ENCODE measurements around the gene XK. TPM values are rescaled to one million over a fixed set of nuclear protein-coding genes. Genes with fewer than 3 reads are reported as not detected.

The XK gene
- total and polyA plus RNA-seq, 2 donors (not counting 1 experiment from before 2014, with no cell fraction given) = 0.15 to 0.30 TPM

DNA sequence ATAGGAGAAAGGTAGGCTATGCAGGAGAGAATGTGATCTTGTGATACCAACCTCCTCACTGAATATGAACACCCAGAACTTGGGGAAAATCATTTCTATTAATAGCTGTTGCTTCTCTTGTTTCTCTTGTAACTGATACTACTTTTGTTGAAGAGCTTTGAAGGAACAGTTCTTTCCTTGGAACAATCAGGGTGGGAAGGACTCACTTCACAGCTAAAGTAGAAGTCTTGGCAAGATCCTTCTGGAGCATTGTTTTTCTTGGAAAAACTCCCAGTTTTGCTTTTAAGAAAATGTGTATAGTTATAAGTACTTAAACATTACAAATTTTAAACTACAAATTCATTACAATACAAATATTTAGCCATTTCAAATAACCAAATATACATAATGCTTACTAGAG is 19.1 kb upstream of the XK start:
- Histone ChIP-seq H4K20me1 (ENCODE audit: control insufficient read depth, insufficient read depth, low read length, poor library complexity, severe bottlenecking) (no peaks in the 10 kb centered on the region), H3K9me3 (ENCODE audit: control extremely low read depth in 1 of 3, control insufficient read depth in 2 of 3, insufficient read depth in 1 of 3, low read length in 2 of 3) (no peaks in the 10 kb centered on the region), H2AFZ (ENCODE audit: insufficient read depth, low read depth, low read length, poor library complexity, severe bottlenecking) (no peak overlapping the region), H3K4me2 (replicated peaks; ENCODE audit: low read depth, low read length, poor library complexity, severe bottlenecking) (no peak overlapping the region), H3K9ac (ENCODE audit: low read length) (no peak overlapping the region), H3K27me3 (replicated peaks in 1 of 4; ENCODE audit: control extremely low read depth in 1 of 4, control insufficient read depth in 3 of 4, insufficient read depth in 4 of 4, low read length in 3 of 4) (no peaks in the 10 kb centered on the region), H3K4me1 (ENCODE audit: control insufficient read depth in 2 of 2, insufficient read depth in 2 of 2, low read length in 2 of 2) (no peaks in the 10 kb centered on the region), H3K4me3 (ENCODE audit: control extremely low read depth in 1 of 5, extremely low read depth in 1 of 5, insufficient read depth in 1 of 5, low read depth in 2 of 5, low read length in 4 of 5) (no peak overlapping the region), H3K79me2 (ENCODE audit: control insufficient read depth, insufficient read depth, low read length) (no peaks in the 10 kb centered on the region), H3K27ac (ENCODE audit: low read length in 2 of 2) (no peak overlapping the region), H3K36me3 (replicated peaks in 1 of 2; ENCODE audit: control extremely low read depth in 1 of 2, control insufficient read depth in 1 of 2, extremely low read depth in 1 of 2, insufficient read depth in 2 of 2, low read length in 1 of 2) (no peaks in the 10 kb centered on the region)
- no peaks in the 10 kb centered on the region for H3K4me1 Mint-ChIP-seq
- POLR2A ChIA-PET = no interaction called here
- ATAC-seq (ENCODE audit: low read depth) (no peak), DNase-seq (no peak)
- H3K4me3 Mint-ChIP-seq = no peak overlapping the region
- TF ChIP-seq EZH2 (IDR thresholded peaks at IDR 0.05; ENCODE audit: borderline replicate concordance, insufficient read depth, low read depth, low read length, poor library complexity, severe bottlenecking) (no peak), CTCF (IDR thresholded peaks at IDR 0.05) (no peak)
- H3K27me3 Mint-ChIP-seq = no peaks in the 10 kb centered on the region
- H3K9me3 Mint-ChIP-seq (ENCODE audit: insufficient read depth) = peaks cover 3% of the 10 kb centered on the region
- intact Hi-C loops (cut with micrococcal nuclease) = no loop called here
- no peak overlapping the region for H3K27ac Mint-ChIP-seq
- CTCF ChIA-PET = no interaction called here

DNA sequence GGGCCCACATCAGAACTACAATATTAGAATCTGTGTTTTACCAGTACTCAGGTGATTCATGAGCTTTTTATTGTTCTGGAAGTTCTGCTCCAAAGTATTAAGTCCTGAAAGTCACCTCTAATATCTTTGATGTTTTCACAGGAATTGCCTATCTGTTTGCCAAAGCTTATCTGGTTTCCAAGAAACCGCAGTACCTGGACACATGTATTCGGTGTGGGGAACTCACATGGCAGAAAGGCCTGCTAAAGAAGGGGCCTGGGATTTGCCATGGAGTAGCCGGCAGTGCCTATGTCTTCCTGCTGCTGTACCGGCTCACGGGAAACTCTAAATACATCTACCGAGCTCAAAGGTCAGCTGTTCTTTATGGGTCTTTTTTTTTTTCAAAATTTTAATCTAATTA is 18.4 kb upstream of the XK start:
- H3K27me3 ChIP-seq (replicated peaks in 1 of 4; ENCODE audit: control extremely low read depth in 1 of 4, control insufficient read depth in 3 of 4, insufficient read depth in 4 of 4, low read length in 3 of 4) = no peaks in the 10 kb centered on the region
- no peak overlapping the region for H3K4me2 ChIP-seq (replicated peaks; ENCODE audit: low read depth, low read length, poor library complexity, severe bottlenecking)
- WGBS (ENCODE audit: insufficient coverage) = 95% methylated on average over 3 of the region's 6 CpGs
- no peak for DNase-seq
- CTCF ChIA-PET = no interaction called here
- H3K4me3 ChIP-seq (ENCODE audit: control extremely low read depth in 1 of 5, extremely low read depth in 1 of 5, insufficient read depth in 1 of 5, low read depth in 2 of 5, low read length in 4 of 5) = no peak overlapping the region
- no peaks in the 10 kb centered on the region for H3K4me1 ChIP-seq (ENCODE audit: control insufficient read depth in 2 of 2, insufficient read depth in 2 of 2, low read length in 2 of 2)
- POLR2A ChIA-PET = no interaction called here
- no peak for ATAC-seq (ENCODE audit: low read depth)
- H3K79me2 ChIP-seq (ENCODE audit: control insufficient read depth, insufficient read depth, low read length) = no peaks in the 10 kb centered on the region
- no peaks in the 10 kb centered on the region for H3K27me3 Mint-ChIP-seq
- H3K9me3 ChIP-seq (ENCODE audit: control extremely low read depth in 1 of 3, control insufficient read depth in 2 of 3, insufficient read depth in 1 of 3, low read length in 2 of 3) = no peaks in the 10 kb centered on the region
- intact Hi-C loops (cut with micrococcal nuclease) = no loop called here
- H3K4me1 Mint-ChIP-seq = no peaks in the 10 kb centered on the region
- H3K9ac ChIP-seq (ENCODE audit: low read length) = no peak overlapping the region
- H3K27ac ChIP-seq (ENCODE audit: low read length in 2 of 2) = no peak overlapping the region
- H2AFZ ChIP-seq (ENCODE audit: insufficient read depth, low read depth, low read length, poor library complexity, severe bottlenecking) = no peak overlapping the region
- no peaks in the 10 kb centered on the region for H3K36me3 ChIP-seq (replicated peaks in 1 of 2; ENCODE audit: control extremely low read depth in 1 of 2, control insufficient read depth in 1 of 2, extremely low read depth in 1 of 2, insufficient read depth in 2 of 2, low read length in 1 of 2)
- H3K9me3 Mint-ChIP-seq (ENCODE audit: insufficient read depth) = peaks cover 3% of the 10 kb centered on the region
- H4K20me1 ChIP-seq (ENCODE audit: control insufficient read depth, insufficient read depth, low read length, poor library complexity, severe bottlenecking) = no peaks in the 10 kb centered on the region
- no peak for TF ChIP-seq CTCF (IDR thresholded peaks at IDR 0.05)
- no peak for TF ChIP-seq EZH2 (IDR thresholded peaks at IDR 0.05; ENCODE audit: borderline replicate concordance, insufficient read depth, low read depth, low read length, poor library complexity, severe bottlenecking)
- no peak overlapping the region for H3K4me3 Mint-ChIP-seq
- H3K27ac Mint-ChIP-seq = no peak overlapping the region
